ENCODE measurements around the gene AOC1.
"Not testable (repeated sequence)": the region's sequence is repeated elsewhere in the genome, so short reads cannot be mapped to it uniquely, and the experiment has no call there.

AOC1 gene

DNA sequence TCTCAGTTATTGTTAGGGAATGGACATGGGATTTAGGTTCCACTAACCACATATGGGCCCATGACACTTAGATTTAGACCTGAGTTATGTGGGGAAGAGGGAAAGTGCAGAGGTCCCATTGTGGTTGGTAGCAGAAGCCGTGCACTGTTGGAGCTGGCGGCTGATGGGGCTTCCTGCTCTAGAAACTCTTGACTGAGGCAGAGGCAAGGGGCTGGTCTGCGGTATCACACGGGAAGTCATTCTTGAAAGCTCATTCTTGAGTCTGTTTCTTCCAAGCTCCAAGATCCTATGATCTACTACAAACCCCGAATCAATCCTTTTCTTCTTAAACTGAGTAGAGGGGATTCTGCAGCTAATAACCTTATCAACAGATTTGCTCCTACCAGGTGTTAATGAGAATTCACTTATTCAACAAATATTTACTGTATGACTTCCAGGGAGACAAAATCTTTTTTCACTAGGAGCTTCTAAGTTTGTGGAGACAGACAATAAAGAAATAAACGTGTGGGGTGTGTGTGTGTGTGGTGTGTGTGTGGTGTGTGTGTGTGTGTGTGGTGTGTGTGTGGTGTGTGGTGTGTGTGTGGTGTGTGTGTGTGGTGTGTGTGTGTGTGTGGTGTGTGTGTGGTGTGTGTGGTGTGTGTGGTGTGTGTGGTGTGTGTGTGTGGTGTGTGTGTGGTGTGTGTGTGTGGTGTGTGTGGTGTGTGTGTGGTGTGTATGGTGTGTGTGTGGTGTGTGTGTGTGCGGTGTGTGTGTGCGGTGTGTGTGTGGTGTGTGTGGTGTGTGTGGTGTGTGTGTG, 57.1 kb downstream of the AOC1 start (continued):
- TF ChIP-seq, protein P1, sequence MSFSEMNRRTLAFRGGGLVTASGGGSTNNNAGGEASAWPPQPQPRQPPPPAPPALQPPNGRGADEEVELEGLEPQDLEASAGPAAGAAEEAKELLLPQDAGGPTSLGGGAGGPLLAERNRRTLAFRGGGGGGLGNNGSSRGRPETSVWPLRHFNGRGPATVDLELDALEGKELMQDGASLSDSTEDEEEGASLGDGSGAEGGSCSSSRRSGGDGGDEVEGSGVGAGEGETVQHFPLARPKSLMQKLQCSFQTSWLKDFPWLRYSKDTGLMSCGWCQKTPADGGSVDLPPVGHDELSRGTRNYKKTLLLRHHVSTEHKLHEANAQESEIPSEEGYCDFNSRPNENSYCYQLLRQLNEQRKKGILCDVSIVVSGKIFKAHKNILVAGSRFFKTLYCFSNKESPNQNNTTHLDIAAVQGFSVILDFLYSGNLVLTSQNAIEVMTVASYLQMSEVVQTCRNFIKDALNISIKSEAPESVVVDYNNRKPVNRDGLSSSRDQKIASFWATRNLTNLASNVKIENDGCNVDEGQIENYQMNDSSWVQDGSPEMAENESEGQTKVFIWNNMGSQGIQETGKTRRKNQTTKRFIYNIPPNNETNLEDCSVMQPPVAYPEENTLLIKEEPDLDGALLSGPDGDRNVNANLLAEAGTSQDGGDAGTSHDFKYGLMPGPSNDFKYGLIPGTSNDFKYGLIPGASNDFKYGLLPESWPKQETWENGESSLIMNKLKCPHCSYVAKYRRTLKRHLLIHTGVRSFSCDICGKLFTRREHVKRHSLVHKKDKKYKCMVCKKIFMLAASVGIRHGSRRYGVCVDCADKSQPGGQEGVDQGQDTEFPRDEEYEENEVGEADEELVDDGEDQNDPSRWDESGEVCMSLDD (tag by site-specific recombination; IDR thresholded peaks at IDR 0.05): no peak
- TF ChIP-seq, protein P2, sequence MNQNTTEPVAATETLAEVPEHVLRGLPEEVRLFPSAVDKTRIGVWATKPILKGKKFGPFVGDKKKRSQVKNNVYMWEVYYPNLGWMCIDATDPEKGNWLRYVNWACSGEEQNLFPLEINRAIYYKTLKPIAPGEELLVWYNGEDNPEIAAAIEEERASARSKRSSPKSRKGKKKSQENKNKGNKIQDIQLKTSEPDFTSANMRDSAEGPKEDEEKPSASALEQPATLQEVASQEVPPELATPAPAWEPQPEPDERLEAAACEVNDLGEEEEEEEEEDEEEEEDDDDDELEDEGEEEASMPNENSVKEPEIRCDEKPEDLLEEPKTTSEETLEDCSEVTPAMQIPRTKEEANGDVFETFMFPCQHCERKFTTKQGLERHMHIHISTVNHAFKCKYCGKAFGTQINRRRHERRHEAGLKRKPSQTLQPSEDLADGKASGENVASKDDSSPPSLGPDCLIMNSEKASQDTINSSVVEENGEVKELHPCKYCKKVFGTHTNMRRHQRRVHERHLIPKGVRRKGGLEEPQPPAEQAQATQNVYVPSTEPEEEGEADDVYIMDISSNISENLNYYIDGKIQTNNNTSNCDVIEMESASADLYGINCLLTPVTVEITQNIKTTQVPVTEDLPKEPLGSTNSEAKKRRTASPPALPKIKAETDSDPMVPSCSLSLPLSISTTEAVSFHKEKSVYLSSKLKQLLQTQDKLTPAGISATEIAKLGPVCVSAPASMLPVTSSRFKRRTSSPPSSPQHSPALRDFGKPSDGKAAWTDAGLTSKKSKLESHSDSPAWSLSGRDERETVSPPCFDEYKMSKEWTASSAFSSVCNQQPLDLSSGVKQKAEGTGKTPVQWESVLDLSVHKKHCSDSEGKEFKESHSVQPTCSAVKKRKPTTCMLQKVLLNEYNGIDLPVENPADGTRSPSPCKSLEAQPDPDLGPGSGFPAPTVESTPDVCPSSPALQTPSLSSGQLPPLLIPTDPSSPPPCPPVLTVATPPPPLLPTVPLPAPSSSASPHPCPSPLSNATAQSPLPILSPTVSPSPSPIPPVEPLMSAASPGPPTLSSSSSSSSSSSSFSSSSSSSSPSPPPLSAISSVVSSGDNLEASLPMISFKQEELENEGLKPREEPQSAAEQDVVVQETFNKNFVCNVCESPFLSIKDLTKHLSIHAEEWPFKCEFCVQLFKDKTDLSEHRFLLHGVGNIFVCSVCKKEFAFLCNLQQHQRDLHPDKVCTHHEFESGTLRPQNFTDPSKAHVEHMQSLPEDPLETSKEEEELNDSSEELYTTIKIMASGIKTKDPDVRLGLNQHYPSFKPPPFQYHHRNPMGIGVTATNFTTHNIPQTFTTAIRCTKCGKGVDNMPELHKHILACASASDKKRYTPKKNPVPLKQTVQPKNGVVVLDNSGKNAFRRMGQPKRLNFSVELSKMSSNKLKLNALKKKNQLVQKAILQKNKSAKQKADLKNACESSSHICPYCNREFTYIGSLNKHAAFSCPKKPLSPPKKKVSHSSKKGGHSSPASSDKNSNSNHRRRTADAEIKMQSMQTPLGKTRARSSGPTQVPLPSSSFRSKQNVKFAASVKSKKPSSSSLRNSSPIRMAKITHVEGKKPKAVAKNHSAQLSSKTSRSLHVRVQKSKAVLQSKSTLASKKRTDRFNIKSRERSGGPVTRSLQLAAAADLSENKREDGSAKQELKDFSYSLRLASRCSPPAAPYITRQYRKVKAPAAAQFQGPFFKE (tag by site-specific recombination; IDR thresholded peaks at IDR 0.05; ENCODE audit: borderline replicate concordance): no peak
- no peak for TF ChIP-seq ZNF449 (tag by site-specific recombination; IDR thresholded peaks at IDR 0.05)
- TF ChIP-seq ZNF785 (tag by site-specific recombination; IDR thresholded peaks at IDR 0.05): no peak
- TF ChIP-seq ZNF324 (tag by site-specific recombination; IDR thresholded peaks at IDR 0.05): no peak

DNA sequence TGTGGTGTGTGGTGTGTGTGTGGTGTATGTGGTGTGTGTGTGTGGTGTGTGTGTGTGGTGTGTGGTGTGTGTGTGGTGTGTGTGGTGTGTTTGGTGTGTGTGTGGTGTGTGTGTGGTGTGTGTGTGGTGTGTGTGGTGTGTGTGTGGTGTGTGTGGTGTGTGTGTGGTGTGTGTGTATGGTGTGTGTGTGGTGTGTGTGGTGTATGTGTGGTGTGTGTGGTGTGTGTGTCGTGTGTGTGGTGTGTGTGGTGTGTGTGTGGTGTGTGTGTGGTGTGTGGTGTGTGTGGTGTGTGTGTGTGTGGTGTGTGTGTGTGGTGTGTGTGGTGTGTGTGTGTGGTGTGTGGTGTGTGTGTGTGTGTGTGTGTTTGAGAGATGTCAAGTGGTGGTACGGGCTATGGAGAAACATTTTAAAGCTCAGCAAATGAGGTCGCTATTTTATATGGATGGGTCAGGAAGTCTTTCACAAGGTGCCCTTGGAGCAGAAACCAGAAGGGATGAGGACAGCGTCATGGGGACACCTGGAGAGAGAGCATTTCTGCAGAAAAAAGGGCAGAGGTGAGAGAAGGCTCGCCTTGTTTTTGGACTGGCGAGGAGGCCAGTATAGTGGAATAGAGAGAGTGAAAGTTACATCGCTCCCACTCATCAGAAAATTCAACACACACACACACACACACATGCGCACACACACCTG, 58.1 kb downstream of the AOC1 start:
- POLR2A ChIA-PET; H3K27ac ChIP-seq (ENCODE audit: extremely low read depth, low read depth, low read length); H3K4me3 ChIP-seq (ENCODE audit: low read depth, low read length); H3K9me3 ChIP-seq (ENCODE audit: control insufficient read depth, insufficient read depth, low read depth, low read length); H3K4me1 ChIP-seq (ENCODE audit: control insufficient read depth, insufficient read depth, low read length); H3K36me3 ChIP-seq (ENCODE audit: control insufficient read depth in 2 of 2, insufficient read depth in 1 of 2, low read length in 2 of 2): not testable (repeated sequence)
- 0 out of 2 replicates have a peak, but pooled peaks have one; percentile 3 for TF ChIP-seq ATF2 (tag by site-specific recombination; IDR thresholded peaks at IDR 0.05; ENCODE audit: low read depth)
- CTCF ChIA-PET: interaction anchor here (0.6 kb wide), 1 partner anchor 105 kb away, joined by 3 read pairs; no protein-coding TSS in a partner anchor

- Histone ChIP-seq H3K4me1 (ENCODE audit: control insufficient read depth, insufficient read depth, low read length) (no peaks in the 10 kb centered on the region), H3K27ac (ENCODE audit: extremely low read depth, low read depth, low read length) (no peak overlapping the region), H3K36me3 (ENCODE audit: control insufficient read depth in 2 of 2, insufficient read depth in 1 of 2, low read length in 2 of 2) (no peaks in the 10 kb centered on the region), H3K9me3 (ENCODE audit: control insufficient read depth, insufficient read depth, low read depth, low read length) (no peaks in the 10 kb centered on the region), H3K4me3 (ENCODE audit: low read depth, low read length) (no peak overlapping the region)
- CTCF ChIA-PET: interaction anchor here (0.6 to 2.1 kb wide), 2 partner anchors 13 to 105 kb away, joined by 3 to 8 read pairs; no protein-coding TSS in a partner anchor
- POLR2A ChIA-PET: no interaction called here
- TF ChIP-seq ZNF10 (tag by site-specific recombination; IDR thresholded peaks at IDR 0.05): no peak
- TF ChIP-seq ZNF704 (tag by site-specific recombination; IDR thresholded peaks at IDR 0.05): no peak
- TF ChIP-seq TCF7L2 (IDR thresholded peaks at IDR 0.05; ENCODE audit: borderline replicate concordance, low read depth, low read length): no peak
- no peak for TF ChIP-seq ZNF792 (tag by site-specific recombination; IDR thresholded peaks at IDR 0.05)
- TF ChIP-seq ZBTB20 (tag by site-specific recombination; IDR thresholded peaks at IDR 0.05): 0 out of 2 replicates have a peak, but pooled peaks have one; percentile 30
- TF ChIP-seq ZNF112 (tag by site-specific recombination; IDR thresholded peaks at IDR 0.05): no peak
- TF ChIP-seq ZNF555 (tag by site-specific recombination; conservative IDR thresholded peaks at IDR 0.05): no peak
- TF ChIP-seq, protein P3, sequence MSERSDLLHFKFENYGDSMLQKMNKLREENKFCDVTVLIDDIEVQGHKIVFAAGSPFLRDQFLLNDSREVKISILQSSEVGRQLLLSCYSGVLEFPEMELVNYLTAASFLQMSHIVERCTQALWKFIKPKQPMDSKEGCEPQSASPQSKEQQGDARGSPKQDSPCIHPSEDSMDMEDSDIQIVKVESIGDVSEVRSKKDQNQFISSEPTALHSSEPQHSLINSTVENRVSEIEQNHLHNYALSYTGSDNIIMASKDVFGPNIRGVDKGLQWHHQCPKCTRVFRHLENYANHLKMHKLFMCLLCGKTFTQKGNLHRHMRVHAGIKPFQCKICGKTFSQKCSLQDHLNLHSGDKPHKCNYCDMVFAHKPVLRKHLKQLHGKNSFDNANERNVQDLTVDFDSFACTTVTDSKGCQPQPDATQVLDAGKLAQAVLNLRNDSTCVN (tag by site-specific recombination; optimal IDR thresholded peaks at IDR 0.05): peak; percentile 21
- TF ChIP-seq ZNF324 (tag by site-specific recombination; IDR thresholded peaks at IDR 0.05): no peak
- TF ChIP-seq KLF8 (tag by site-specific recombination; IDR thresholded peaks at IDR 0.05): no peak
These were observed 58.7 kb downstream of the AOC1 start for GRCh38 chr7:150910996-150911422.
